Esophagus muscularis mucosa (tissue), 4 donors: ENCODE results near the gene PTPRN2.

Experiments
- CTCF ChIP-seq, 3 experiments: fragments of 200-600 bp in 2 of 3; fragments of 450-650 bp in 1 of 3; sonication (generic) in 2 of 3; IDR thresholded peaks; one replicate each; pipeline ENCODE4 v1.5.1; 2017 to 2019; ENCODE audit warnings: antibody characterized with exemption in 3 of 3, mild to moderate bottlenecking in 2 of 3, moderate library complexity in 1 of 3
- EP300 ChIP-seq: sonication (generic); formaldehyde crosslinking; IDR thresholded peaks from one replicate; pipeline ENCODE4 v1.6.1; 2017; ENCODE audit warnings: antibody characterized with exemption
- POLR2A ChIP-seq: fragments of 450-650 bp; IDR thresholded peaks from one replicate; pipeline ENCODE4 v1.6.1; 2017; ENCODE audit warnings: antibody characterized with exemption, moderate library complexity, mild to moderate bottlenecking, low read depth

GRCh38 chr7:158025686-158026600 lies 561.7 kb downstream of the PTPRN2 start:
- TF ChIP-seq CTCF (IDR thresholded peaks at IDR 0.05) (no peak), POLR2A (no peak), EP300 (no peak)
